BE2C (cell line): ENCODE data around the gene LRRC8B.

Source experiments
- DNase-seq: peaks from one replicate; pipeline ENCODE4 v3.0.0-alpha.2; 2020
- H3K27me3 ChIP-seq: fragments of 250-450 bp; sonication (Bioruptor Pico); 2 replicates; pipeline ENCODE4 v1.5.1; 2020; ENCODE audit warnings: mild to moderate bottlenecking
- H3K36me3 ChIP-seq: fragments of 250-450 bp; sonication (Bioruptor Pico); 2 replicates; pipeline ENCODE4 v1.5.1; 2020; ENCODE audit warnings: mild to moderate bottlenecking
- H3K4me1 ChIP-seq: fragments of 250-450 bp; sonication (Bioruptor Pico); 2 replicates; pipeline ENCODE4 v1.5.1; 2020
- H3K4me3 ChIP-seq: 2 replicates; pipeline ENCODE4 v1.5.1; 2011; ENCODE audit warnings: low read depth, low read length
- H3K9me3 ChIP-seq: fragments of 250-450 bp; sonication (Bioruptor Pico); 2 replicates; pipeline ENCODE4 v1.5.1; 2020
- TF ChIP-seq, protein P1 (sequence below): IDR thresholded peaks from 2 replicates; pipeline ENCODE4 v1.5.1; 2012; ENCODE audit warnings: mild to moderate bottlenecking, low read depth, low read length

Gene LRRC8B

DNA sequence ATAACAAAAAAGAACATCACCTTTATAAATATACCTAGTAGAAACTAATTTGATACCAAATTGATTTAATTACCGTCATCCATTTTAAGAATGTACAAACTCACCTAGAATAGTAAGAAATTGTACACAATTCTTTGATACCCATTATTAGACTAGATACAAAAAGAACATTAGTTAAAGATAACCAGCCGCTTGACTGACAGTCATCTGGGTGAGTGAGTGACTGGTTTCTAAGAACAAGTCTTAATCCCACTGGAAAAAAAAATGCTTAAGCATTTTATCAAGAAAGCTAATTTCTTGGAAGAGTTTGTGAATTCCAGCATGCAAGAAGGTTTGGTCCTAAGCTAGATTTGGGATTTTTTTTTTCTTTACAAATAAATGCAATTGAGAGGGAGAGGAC lies 10.9 kb downstream of the LRRC8B start:
- no peak for DNase-seq
- H3K9me3 ChIP-seq = no peaks in the 10 kb centered on the region
- H3K4me1 ChIP-seq = no peaks in the 10 kb centered on the region
- TF ChIP-seq, protein P1, sequence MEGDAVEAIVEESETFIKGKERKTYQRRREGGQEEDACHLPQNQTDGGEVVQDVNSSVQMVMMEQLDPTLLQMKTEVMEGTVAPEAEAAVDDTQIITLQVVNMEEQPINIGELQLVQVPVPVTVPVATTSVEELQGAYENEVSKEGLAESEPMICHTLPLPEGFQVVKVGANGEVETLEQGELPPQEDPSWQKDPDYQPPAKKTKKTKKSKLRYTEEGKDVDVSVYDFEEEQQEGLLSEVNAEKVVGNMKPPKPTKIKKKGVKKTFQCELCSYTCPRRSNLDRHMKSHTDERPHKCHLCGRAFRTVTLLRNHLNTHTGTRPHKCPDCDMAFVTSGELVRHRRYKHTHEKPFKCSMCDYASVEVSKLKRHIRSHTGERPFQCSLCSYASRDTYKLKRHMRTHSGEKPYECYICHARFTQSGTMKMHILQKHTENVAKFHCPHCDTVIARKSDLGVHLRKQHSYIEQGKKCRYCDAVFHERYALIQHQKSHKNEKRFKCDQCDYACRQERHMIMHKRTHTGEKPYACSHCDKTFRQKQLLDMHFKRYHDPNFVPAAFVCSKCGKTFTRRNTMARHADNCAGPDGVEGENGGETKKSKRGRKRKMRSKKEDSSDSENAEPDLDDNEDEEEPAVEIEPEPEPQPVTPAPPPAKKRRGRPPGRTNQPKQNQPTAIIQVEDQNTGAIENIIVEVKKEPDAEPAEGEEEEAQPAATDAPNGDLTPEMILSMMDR = no peak
- H3K36me3 ChIP-seq = no peaks in the 10 kb centered on the region
- no peaks in the 10 kb centered on the region for H3K27me3 ChIP-seq
- H3K4me3 ChIP-seq = no peak overlapping the region

- H3K27me3 ChIP-seq = no peaks in the 10 kb centered on the region
- H3K9me3 ChIP-seq = no peaks in the 10 kb centered on the region
- no peak overlapping the region for H3K4me3 ChIP-seq
- no peaks in the 10 kb centered on the region for H3K36me3 ChIP-seq
- no peaks in the 10 kb centered on the region for H3K4me1 ChIP-seq
- TF ChIP-seq, protein P1 = no peak
- no peak for DNase-seq
Measured at GRCh38 chr1:89536555-89537341, 12.1 kb downstream of the LRRC8B start.

GRCh38 chr1:89538361-89538760 lies 13.7 kb downstream of the LRRC8B start:
- H3K4me1 ChIP-seq = no peaks in the 10 kb centered on the region
- TF ChIP-seq, protein P1 = no peak
- no peaks in the 10 kb centered on the region for H3K9me3 ChIP-seq
- no peak for DNase-seq
- H3K27me3 ChIP-seq = no peaks in the 10 kb centered on the region
- H3K4me3 ChIP-seq = no peak overlapping the region
- no peaks in the 10 kb centered on the region for H3K36me3 ChIP-seq

DNA sequence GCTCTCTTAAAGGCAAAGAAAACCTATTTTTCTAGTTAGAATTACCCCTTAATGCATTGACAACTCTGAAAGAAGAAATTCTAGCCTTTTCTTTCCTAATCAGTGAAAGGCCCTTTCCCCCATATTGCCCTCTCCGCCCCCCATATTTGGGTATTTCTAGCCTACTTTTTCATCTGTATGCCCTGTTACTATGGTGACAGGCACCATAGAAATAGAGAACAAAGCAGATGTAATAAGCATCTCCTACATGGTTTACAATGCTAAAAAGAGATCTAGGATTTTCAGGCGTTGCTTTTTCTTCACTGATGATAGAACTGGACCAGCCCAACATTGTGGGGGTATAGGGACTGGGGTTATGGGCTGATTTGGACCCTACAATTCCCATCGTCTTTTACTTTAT lies 14.5 kb downstream of the LRRC8B start:
- TF ChIP-seq, protein P1 = no peak

GRCh38 chr1:89540406-89540970 lies 15.9 kb downstream of the LRRC8B start:
- DNase-seq = no peak
- H3K9me3 ChIP-seq = no peaks in the 10 kb centered on the region

More for the DNA sequence above, 14.5 kb downstream of the LRRC8B start:
- H3K36me3 ChIP-seq = no peaks in the 10 kb centered on the region
- H3K27me3 ChIP-seq = no peaks in the 10 kb centered on the region
- H3K9me3 ChIP-seq = no peaks in the 10 kb centered on the region
- no peak for DNase-seq
- no peak overlapping the region for H3K4me3 ChIP-seq
- no peaks in the 10 kb centered on the region for H3K4me1 ChIP-seq

More at GRCh38 chr1:89540406-89540970, 15.9 kb downstream of the LRRC8B start:
- TF ChIP-seq, protein P1 = no peak
- H3K27me3 ChIP-seq = no peaks in the 10 kb centered on the region
- H3K4me3 ChIP-seq = no peak overlapping the region
- H3K4me1 ChIP-seq = no peaks in the 10 kb centered on the region
- H3K36me3 ChIP-seq = no peaks in the 10 kb centered on the region
